Lower leg skin (tissue), 3 donors: ENCODE measurements around the gene RASD2.

ENCODE experiments used
- CTCF ChIP-seq, 3 donors: fragments of 450-650 bp; IDR thresholded peaks; one replicate each; pipeline ENCODE4 v1.5.1; 2016; ENCODE audit warnings: antibody characterized with exemption in 3 of 3, mild to moderate bottlenecking in 3 of 3, moderate library complexity in 2 of 3
- POLR2A ChIP-seq, 2 donors: fragments of 450-650 bp; IDR thresholded peaks; one replicate each; pipeline ENCODE4 v1.6.1; 2016 to 2017; ENCODE audit warnings: antibody characterized with exemption in 2 of 2, mild to moderate bottlenecking in 1 of 2, moderate library complexity in 1 of 2

- TF ChIP-seq CTCF (IDR thresholded peaks at IDR 0.05), result no peak
- TF ChIP-seq POLR2A (IDR thresholded peaks at IDR 0.05), result no peak
Measured at GRCh38 chr22:35552196-35552842, 11.7 kb downstream of the RASD2 start.
